Epidermal melanocyte (primary cell): Measurements from ENCODE around the gene MED29.

Source experiments
- DNase-seq: peaks from one replicate; pipeline ENCODE4 v3.0.0; 2011; ENCODE audit warnings: low spot score; ENCODE audit not compliant: insufficient read length

Gene MED29

DNA sequence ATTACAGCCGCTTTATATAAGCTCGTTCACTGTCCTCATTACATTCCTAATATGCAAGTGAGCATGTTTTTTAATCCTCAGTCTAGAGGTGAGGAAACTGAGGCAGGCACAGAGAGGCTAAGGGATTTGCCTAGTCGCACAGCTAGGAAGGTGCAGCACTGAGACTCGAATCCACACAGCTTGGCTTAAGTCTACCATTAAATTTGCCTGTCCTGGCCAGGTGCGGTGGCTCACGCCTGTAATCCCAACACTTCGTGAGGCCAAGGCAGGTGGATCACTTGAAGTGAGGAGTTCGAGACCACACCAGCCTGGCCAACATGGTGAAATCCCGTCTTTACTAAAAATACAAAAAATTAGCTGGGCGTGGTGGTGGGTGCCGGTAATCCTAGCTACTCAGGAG lies 36.5 kb downstream of the MED29 start:
- DNase-seq: no peak

DNA sequence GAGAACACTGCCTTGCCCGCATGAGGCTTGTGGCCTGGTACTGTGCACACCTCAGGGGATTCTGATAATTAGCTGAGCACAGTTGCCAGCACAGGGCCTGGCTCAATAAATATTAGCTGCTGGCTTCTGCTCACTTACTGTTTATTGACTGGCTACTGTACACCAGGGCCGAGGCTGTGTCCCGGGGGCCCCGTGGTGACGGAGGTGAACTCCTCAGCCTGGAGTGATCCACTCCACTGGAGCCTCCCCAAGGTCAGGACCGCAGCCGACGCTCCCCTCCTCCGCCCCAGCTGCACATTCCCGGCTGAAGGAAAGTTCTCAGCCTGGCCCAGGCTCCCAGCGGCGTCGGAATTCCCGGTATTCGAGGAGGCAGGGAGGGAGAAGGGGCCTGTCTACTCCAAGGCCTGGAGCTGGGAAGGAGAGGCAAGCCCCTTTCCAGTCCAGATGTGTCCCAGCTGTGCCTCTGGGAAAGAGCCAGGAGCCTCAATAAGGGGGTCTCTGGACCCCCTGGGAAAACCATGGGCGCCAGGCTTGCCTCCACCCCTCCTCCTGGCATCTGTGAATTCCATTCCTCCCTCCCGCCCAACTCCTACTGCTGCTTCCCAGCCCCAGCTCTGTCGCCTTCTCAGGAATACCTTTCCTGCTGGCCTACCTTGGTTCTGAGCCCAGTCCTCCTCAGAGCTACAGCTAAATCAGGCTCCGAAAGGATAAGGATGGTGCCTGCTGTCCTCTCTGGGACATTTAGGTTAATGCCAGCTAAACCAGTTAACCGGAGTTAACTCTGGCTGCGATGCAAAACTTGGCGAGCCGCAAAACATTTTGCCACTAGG lies 37.3 kb downstream of the MED29 start:
- peak; percentile 75 for DNase-seq

GRCh38 chr19:39430675-39431593 lies 39.8 kb downstream of the MED29 start:
- no peak for DNase-seq

GRCh38 chr19:39432677-39433025 lies 41.5 kb downstream of the MED29 start:
- DNase-seq: no peak

DNA sequence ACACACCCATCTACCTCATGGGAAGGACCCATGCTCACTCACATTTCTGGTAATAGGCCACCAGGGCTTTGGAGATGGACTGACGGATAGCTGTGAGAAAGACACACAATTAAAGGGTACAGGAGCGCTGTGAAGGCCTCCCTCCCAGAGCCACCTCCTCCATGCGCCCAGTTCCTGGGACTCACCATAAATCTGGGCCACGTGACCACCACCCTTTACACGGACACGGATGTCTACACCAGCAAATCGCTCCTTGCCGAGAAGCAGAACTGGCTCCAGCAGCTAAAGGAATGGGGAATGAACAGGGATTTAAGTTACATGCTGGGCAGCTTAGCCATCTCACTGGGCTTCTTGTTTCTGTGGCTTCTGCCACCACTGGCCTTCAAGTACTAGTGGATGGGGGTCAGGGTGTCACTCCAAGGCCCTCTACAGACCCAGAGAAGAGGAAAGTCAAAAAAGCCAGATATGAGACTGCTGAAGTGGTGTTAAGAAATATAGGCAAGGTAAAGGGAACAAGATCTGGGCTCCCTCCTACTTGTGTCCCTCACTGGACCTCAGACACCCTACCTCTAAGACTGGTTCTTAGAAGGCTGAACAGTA lies 42.4 kb downstream of the MED29 start:
- DNase-seq: no peak

- no peak for DNase-seq
These were observed 43.2 kb downstream of the MED29 start for GRCh38 chr19:39434123-39435076.

DNA sequence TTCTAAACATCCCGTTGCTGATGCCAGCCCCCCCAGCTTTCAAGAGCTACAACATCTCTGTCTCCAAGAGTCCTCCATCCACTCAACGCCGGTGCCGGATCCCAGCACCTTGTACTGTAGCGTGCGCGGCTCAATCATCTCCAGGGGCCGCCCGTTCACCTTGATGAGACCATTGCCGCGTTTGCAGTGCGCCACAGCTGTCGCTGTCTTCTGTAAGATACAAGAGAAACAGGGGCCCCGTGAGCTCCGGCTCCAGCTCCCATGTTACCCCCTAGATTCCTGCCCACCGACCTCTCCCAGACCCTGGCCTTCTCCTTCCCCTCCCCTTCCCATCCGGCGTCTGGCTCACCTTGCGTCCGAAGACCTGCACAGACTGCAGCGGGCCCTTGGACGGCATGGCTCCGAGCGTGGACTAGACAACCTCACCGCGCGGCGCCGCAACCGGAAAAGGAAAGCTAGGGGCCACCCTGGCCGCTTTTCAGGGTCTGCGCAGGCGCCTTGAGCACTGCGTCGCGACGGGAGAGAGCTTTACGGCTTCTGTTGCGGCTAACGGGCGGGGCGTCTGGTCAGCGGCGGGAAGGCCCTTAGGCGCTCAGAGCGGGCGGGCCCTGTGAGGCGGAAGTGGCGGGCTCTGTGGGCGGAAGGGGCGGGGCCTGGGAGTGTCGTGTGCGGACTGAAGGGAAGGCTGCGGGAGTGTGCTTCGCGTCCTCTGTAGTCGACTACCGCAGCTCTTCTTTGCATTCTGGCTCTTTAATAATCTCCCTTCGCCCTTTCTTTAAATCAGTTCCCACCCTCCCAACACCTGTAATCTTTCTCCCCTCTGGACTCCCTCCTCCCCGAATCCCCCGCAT lies 44.5 kb downstream of the MED29 start, which contains the start of gene RPS16:
TSS of gene RPS16 (minus strand) at position 451 of the 851 bp plus-strand sequence. CDS start at position 397, 54 bp downstream.
- peak; percentile 85 for DNase-seq

GRCh38 chr19:39436350-39436716 lies 45.2 kb downstream of the MED29 start:
- no peak for DNase-seq

DNA sequence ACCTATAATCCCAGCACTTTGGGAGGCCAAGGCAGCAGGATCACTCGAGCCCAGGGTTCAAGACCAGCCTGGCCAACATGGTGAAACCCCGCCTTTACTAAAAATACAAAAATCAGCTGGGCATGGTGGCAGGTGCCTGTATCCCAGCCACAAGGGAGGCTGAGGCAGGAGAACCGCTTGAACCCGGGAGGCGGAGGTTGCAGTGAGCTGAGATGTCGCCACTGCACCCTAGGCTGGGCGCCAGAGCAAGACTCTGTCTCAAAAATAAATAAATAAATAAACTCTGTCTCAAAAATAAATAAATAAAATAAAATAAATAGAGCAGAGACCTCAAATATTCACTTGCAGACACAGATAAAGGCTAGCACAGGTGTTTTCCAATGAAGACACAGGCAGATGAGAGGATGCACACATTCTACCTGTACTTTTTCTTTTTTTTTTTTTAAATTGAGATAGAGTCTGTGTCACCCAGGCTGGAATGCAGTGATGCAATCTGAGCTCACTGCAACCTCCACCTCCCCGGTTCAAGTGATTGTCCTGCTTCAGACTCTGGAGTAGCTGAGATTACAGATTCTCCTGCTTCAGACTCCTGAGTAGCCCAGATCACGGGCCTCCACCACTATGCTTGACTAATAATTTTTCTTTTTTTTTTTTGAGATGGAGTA lies 47.2 kb downstream of the MED29 start:
- DNase-seq: no peak

DNA sequence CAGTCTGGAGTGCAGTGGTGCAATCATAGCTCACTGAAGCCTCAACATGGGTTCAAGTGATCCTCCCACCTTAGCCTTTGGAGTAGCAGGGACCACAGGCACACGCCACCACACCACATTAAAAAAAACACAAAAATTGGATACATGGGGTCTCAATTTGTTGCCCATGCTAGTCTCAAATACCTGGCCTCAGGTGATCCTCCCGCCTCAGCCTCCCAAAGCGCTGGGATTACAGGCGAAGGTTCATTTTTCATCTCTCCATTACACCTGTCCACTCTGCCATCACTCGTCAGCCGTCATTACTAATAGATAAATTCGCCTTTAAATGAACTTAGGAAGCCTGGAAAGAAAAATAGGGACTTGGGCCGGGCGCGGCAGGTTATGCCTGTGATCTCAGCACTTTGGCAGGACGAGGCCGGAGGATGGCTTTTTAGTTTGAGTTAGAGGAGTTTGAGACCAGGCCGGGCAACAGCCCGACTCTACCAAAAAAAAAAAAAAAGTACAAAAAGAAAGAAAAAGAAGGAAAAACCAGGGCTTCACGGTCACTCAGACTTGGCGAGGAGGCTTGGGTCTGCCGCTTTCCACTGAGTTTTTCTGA lies 53.5 kb downstream of the MED29 start:
- DNase-seq: no peak

DNA sequence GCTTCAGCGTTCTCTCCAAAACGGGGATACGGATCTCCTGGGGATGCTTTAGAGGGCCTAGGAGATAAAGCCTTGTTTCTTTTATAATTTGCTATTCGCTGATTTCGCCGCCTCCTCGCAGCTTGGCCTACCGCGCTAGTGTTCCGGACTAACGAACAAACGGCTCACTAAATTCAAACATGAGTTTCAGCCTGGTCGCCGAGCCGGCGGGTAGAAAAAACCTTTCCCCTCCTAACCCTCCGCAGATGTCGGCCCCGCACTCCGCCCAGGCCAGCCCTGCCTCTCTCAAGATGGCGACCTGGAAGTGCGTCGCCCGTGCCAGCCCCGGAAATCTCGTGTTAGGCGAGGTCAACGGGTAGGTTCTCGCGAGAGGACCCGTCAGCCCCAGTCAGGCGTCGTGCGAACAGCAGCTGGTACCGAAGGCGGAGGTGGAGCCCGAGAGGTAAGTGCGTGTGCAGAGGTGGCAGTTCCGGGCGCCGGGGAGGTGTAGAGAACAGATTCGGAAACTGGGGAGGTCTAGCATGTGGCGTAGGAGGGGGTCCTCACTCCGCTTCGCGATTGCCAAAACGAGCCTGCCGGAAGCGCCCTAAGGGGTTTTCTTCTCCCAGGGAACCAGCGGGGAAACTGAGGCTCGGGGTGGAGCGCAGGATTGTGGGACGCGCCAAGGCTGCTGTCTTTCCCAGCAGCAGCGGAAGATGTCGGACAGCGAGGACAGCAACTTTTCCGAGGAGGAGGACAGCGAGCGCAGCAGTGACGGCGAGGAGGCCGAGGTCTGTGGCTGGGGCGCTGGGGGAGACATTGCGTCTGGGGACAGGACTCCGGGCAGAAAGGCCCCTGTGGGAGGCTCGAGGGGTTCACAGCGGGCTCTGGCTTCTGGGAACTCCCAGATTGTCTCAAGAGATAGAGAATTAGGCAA lies 54.3 kb downstream of the MED29 start, which contains the start of gene SUPT5H:
TSS of gene SUPT5H (plus strand) at position 387 of the 916 bp plus-strand sequence. CDS start at position 696, 309 bp downstream.
- DNase-seq: peak; percentile 99

GRCh38 chr19:39446365-39447084 lies 55.3 kb downstream of the MED29 start:
- no peak for DNase-seq

- DNase-seq: no peak
These were observed 57.1 kb downstream of the MED29 start for GRCh38 chr19:39448271-39448670.

DNA sequence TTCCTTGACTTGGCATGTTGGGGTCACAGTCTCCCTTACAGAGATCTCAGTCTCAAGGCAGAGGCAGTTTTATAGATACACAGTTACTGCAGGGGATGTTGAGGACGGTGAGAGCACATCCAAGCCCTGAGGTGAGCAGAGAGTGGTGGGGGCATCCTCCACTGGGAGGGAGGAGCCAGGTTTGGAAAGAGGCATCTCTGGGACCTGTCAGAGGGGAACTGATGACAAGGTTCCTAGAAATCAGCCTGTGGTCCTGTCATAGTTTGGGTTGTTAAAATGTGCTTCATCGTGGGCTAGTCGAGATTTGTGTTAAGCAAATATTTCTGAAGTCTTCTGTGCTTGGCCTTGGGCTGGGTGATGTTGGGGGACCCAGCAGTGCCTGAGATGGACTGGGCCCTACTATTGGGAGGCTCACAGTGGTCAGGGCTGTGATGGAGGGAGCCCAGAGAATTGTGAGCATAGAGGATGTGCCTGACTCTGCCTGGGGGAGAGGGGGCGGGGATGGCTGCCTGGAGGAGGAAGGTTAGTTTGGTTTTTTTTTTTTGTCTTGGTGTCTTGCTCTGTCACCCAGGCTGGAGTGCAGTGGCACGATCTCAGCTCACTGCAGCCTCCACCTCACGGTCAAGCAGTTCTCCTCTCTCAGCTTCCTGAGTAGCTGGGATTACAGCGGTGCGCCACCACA lies 58.1 kb downstream of the MED29 start:
- DNase-seq: no peak
